Right cardiac atrium (tissue), 5 donors: ENCODE results near the gene NR1D1. TPM values are rescaled to one million over a fixed set of nuclear protein-coding genes. Genes with fewer than 3 reads are reported as not detected.
A peak's percentile ranks its signal among the peaks of the same experiment; 100 is the strongest.

Experiments used
- ATAC-seq, 2 donors: fragments of 200-7000 bp; cut with Tn5 transposase; one replicate each; pipeline versions ENCODE4 v1.8.0 to v1.9.1; 2020; ENCODE audit warnings: moderate library complexity in 2 of 2, mild to moderate bottlenecking in 1 of 2
- DNase-seq, 3 donors: peaks; one replicate each; pipeline ENCODE4 v3.0.0-alpha.2; 2020
- H3K27ac ChIP-seq: one replicate; pipeline ENCODE4 v1.5.1; 2013; ENCODE audit warnings: mild to moderate bottlenecking, low read length, control low read depth, moderate library complexity
- H3K27me3 ChIP-seq: one replicate; pipeline ENCODE4 v1.6.1; 2013; ENCODE audit not compliant: control insufficient read depth, insufficient read depth
- H3K4me1 ChIP-seq: one replicate; pipeline ENCODE4 v1.6.1; 2013; ENCODE audit warnings: low read length; ENCODE audit not compliant: control insufficient read depth, insufficient read depth
- H3K4me3 ChIP-seq: one replicate; pipeline ENCODE4 v1.5.1; 2013; ENCODE audit warnings: low read length, control low read depth
- H3K9me3 ChIP-seq: one replicate; pipeline ENCODE4 v1.6.1; 2013; ENCODE audit warnings: low read length; ENCODE audit not compliant: control insufficient read depth
- WGBS: extraction: QIAGEN DNeasy Blood & Tissue Kit; methylation state at CpG from one replicate; pipeline ENCODE4 v1.1.7; 2013; 5-methylcytosine and 5-hydroxymethylcytosine counted together
- intact Hi-C, 4 donors: fragments of 100-400 bp; cut with DNase I; formaldehyde crosslinking; loops; one replicate each; pipeline versions ENCODE4 v1.11.0 to v1.14.0; 2022 to 2023
- polyA plus RNA-seq: library from polyadenylated mRNA; stranded (reverse); fragments of 200-250 nt; gene quantifications from one replicate; pipeline ENCODE4 v1.2.3, GENCODE V29; 2013
- total RNA-seq, 4 donors: library from RNA; stranded (reverse); fragmentation: NEBNext Ultra II Directional; extraction: Animal tissue kit (Norgen Biotek cat#: 25700); gene quantifications; one replicate each; pipeline ENCODE4 v1.2.1, GENCODE V29; 2021
- donor health status: healthy with polysubstance abuse.
- donor health status: DM: no; HTN: yes; CAD: no.
- donor health status: DM: no; HTN: no; CAD: no.
- donor health status: DM: no; HTN: yes; CAD: no; lungs with severe emphysema.
- donor health status: DM: yes; HTN: yes; CAD: no.

NR1D1 gene
- total and polyA plus RNA-seq, 5 donors: 10.2 to 25.1 (median 16.4) TPM

GRCh38 chr17:40094874-40095273, 5.5 kb downstream of the NR1D1 start:
- ATAC-seq (no peak), DNase-seq (peak in 2 of 3 donors; percentile 57 to 69)
- WGBS: 70% methylated on average over 14 of the region's 14 CpGs
- Histone ChIP-seq H3K27ac (peak overlapping the region; percentile 84), H3K9me3 (no peaks in the 10 kb centered on the region), H3K4me1 (peaks cover 45% of the 10 kb centered on the region), H3K4me3 (no peak overlapping the region), H3K27me3 (no peaks in the 10 kb centered on the region)
- intact Hi-C loops: loop anchor here in 1 of 4 donors (5.0 kb wide), 1 partner anchor 33 kb away; the partner anchor contains the start of gene THRA

- Histone ChIP-seq H3K27ac (peak overlapping the region; percentile 88), H3K4me1 (peaks cover 47% of the 10 kb centered on the region), H3K27me3 (no peaks in the 10 kb centered on the region), H3K9me3 (no peaks in the 10 kb centered on the region), H3K4me3 (no peak overlapping the region)
- ATAC-seq (peak; percentile 37), DNase-seq (peak; percentile 36 to 63 (median 62))
- WGBS: 54% methylated on average over 16 of the region's 16 CpGs
- intact Hi-C loops: no loop called here
Measured at GRCh38 chr17:40093580-40094201, 6.7 kb downstream of the NR1D1 start.

- Histone ChIP-seq H3K27ac (peak overlapping the region; percentile 88), H3K4me1 (peaks cover 41% of the 10 kb centered on the region), H3K4me3 (no peak overlapping the region), H3K27me3 (no peaks in the 10 kb centered on the region), H3K9me3 (no peaks in the 10 kb centered on the region)
- intact Hi-C loops: no loop called here
- 56% methylated on average over 29 of the region's 29 CpGs for WGBS
- peak in 2 of 3 donors; percentile 62 to 70 for DNase-seq
- ATAC-seq: no peak
Measured at GRCh38 chr17:40093005-40093579, 7.3 kb downstream of the NR1D1 start.

- ATAC-seq (no peak), DNase-seq (peak in 1 of 3 donors; percentile 40)
- Histone ChIP-seq H3K27me3 (no peaks in the 10 kb centered on the region), H3K27ac (peak overlapping the region; percentile 88), H3K9me3 (no peaks in the 10 kb centered on the region), H3K4me3 (no peak overlapping the region), H3K4me1 (peaks cover 36% of the 10 kb centered on the region)
- intact Hi-C loops: no loop called here
- 32% methylated on average over 3 of the region's 3 CpGs for WGBS
Measured at GRCh38 chr17:40092581-40092980, 7.8 kb downstream of the NR1D1 start.

GRCh38 chr17:40091691-40092397, 8.5 kb downstream of the NR1D1 start:
- H3K4me1 ChIP-seq: peaks cover 29% of the 10 kb centered on the region
- DNase-seq: peak in 2 of 3 donors; percentile 75 to 76

GRCh38 chr17:40090237-40091119, 9.9 kb downstream of the NR1D1 start:
- ATAC-seq (peak; percentile 1 to 22), DNase-seq (peak in 1 of 3 donors; percentile 84)
- peaks cover 18% of the 10 kb centered on the region for H3K4me1 ChIP-seq
- H3K27ac ChIP-seq: peak overlapping the region; percentile 65
- no peaks in the 10 kb centered on the region for H3K9me3 ChIP-seq
- intact Hi-C loops: no loop called here
- 49% methylated on average over 14 of the region's 14 CpGs for WGBS
- H3K27me3 ChIP-seq: no peaks in the 10 kb centered on the region
- H3K4me3 ChIP-seq: no peak overlapping the region

More at GRCh38 chr17:40091691-40092397, 8.5 kb downstream of the NR1D1 start:
- no peaks in the 10 kb centered on the region for H3K27me3 ChIP-seq
- peak overlapping the region; percentile 28 for H3K27ac ChIP-seq
- peak; percentile 6 to 19 for ATAC-seq
- intact Hi-C loops: no loop called here
- 41% methylated on average over 18 of the region's 18 CpGs for WGBS
- no peak overlapping the region for H3K4me3 ChIP-seq
- no peaks in the 10 kb centered on the region for H3K9me3 ChIP-seq

- ATAC-seq (no peak), DNase-seq (peak in 2 of 3 donors; percentile 50 to 61)
- peaks cover 14% of the 10 kb centered on the region for H3K4me1 ChIP-seq
- H3K4me3 ChIP-seq: no peak overlapping the region
- no peaks in the 10 kb centered on the region for H3K27me3 ChIP-seq
- intact Hi-C loops: loop anchor here in 2 of 4 donors (5.0 to 10.0 kb wide), 3 partner anchors 47 to 74 kb away; partner anchors contain the start of gene CSF3 (in 1 of the 2)
- no peaks in the 10 kb centered on the region for H3K9me3 ChIP-seq
- 78% methylated on average over 26 of the region's 26 CpGs for WGBS
- peak overlapping the region; percentile 50 for H3K27ac ChIP-seq
Measured at GRCh38 chr17:40089077-40089895, 11.1 kb downstream of the NR1D1 start.

GRCh38 chr17:40087903-40088718, 12.3 kb downstream of the NR1D1 start:
- WGBS: 88% methylated on average over 28 of the region's 28 CpGs
- Histone ChIP-seq H3K27me3 (no peaks in the 10 kb centered on the region), H3K4me1 (peaks cover 7% of the 10 kb centered on the region), H3K27ac (no peak overlapping the region), H3K4me3 (no peak overlapping the region), H3K9me3 (no peaks in the 10 kb centered on the region)
- intact Hi-C loops: loop anchor here in 3 of 4 donors (2.0 to 10.0 kb wide), 4 partner anchors 25 to 73 kb away; partner anchors contain the start of genes CSF3 (in 1 of the 3) and THRA (in 1 of the 3)
- DNase-seq: peak in 1 of 3 donors; percentile 53
- ATAC-seq: no peak

GRCh38 chr17:40087049-40087794, 13.2 kb downstream of the NR1D1 start:
- Histone ChIP-seq H3K27ac (no peak overlapping the region), H3K4me3 (no peak overlapping the region), H3K27me3 (no peaks in the 10 kb centered on the region), H3K4me1 (peaks cover 4% of the 10 kb centered on the region), H3K9me3 (no peaks in the 10 kb centered on the region)
- DNase-seq (peak in 1 of 3 donors; percentile 7), ATAC-seq (no peak)
- 77% methylated on average over 6 of the region's 6 CpGs for WGBS
- intact Hi-C loops: loop anchor here in 3 of 4 donors (2.0 to 10.0 kb wide), 4 partner anchors 24 to 72 kb away; partner anchors contain the start of genes CSF3 (in 1 of the 3) and THRA (in 1 of the 3)
